ENCODE measurements around the gene PSG6. TPM values are rescaled to one million over a fixed set of nuclear protein-coding genes. Genes with fewer than 3 reads are reported as not detected.
"Not testable (repeated sequence)": the region's sequence is repeated elsewhere in the genome, so short reads cannot be mapped to it uniquely, and the experiment has no call there.

The PSG6 gene
- polyA plus RNA-seq (0.40 to 0.82 TPM (median 0.45 TPM) in 3 replicates), polyA minus RNA-seq (0.32 to 0.73 TPM in 2 of 3 replicates, not detected in the other)
- polyA plus RNA-seq (2011; ENCODE audit: low read depth): 4.7 TPM
- polyA plus RNA-seq (2011; cell fraction: cytosol; rRNA removed): 0.79 and 1.8 TPM in 2 replicates
- polyA plus RNA-seq (2011; cell fraction: nucleus; rRNA removed): 3.3 and 4.0 TPM in 2 replicates
- 0.57 and 26.2 TPM in 2 replicates for polyA plus RNA-seq (2012; ENCODE audit: low replicate concordance)
- not detected for polyA minus RNA-seq (2011; cell fraction: cytosol; rRNA and poly(A)+ RNA removed)
- polyA minus RNA-seq (2011; cell fraction: nucleus; rRNA and poly(A)+ RNA removed): 0.95 and 2.1 TPM in 2 replicates

DNA sequence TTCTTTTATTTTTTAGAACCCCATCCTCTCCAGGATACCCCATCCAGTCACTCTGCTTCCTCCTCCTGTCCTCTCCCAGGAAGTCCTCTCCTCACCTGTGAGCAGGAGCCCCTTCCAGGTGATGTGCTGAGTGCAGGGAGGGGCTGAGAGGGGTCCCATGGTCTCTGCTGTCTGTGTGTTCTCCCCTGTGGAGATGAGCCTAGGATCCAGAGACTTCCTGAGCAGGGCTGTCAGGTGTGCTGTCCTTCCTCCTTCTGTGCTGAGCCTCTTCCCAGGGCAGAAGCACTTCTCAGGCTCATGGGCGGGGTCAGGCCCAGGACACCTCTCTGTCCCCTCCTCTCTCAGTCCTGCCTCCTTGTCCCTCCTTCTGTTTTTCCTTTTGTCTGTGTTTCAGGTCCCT is at the start of gene PSG6:
PSG6 (minus strand) TSS at position 261 of the 400 bp plus-strand sequence; CDS start at position 159, 102 bp downstream.
- FAIRE-seq; H3K27me3 ChIP-seq (ENCODE audit: control insufficient read depth, extremely low read depth, insufficient read depth, low read length); DNase-seq (ENCODE audit: low read depth, low spot score); dilution Hi-C loops (cut with MboI; ENCODE audit: extremely low pct_ligation_motif_present, low sequenced_read_pairs); H3K9me3 ChIP-seq (ENCODE audit: control insufficient read depth, low read depth, low read length); H4K20me1 ChIP-seq (ENCODE audit: control insufficient read depth, extremely low read depth, insufficient read depth, low read length); H3K9ac ChIP-seq (ENCODE audit: control insufficient read depth, extremely low read depth, insufficient read depth, low read length); H3K4me2 ChIP-seq (ENCODE audit: control insufficient read depth, extremely low read depth, insufficient read depth, low read depth, low read length); H3K79me2 ChIP-seq (ENCODE audit: control insufficient read depth, insufficient read depth, low read length); H3K27ac ChIP-seq (ENCODE audit: control insufficient read depth, insufficient read depth, low read length); H3K9me1 ChIP-seq (ENCODE audit: control insufficient read depth, extremely low read depth, insufficient read depth, low read length); H3K4me1 ChIP-seq (ENCODE audit: control insufficient read depth, extremely low read depth, insufficient read depth, low read length); H2AFZ ChIP-seq (ENCODE audit: control insufficient read depth, low read length); H3K4me3 ChIP-seq (ENCODE audit: control insufficient read depth in 2 of 3, extremely low read depth in 1 of 3, insufficient read depth in 2 of 3, low read depth in 1 of 3, low read length in 3 of 3); H3K36me3 ChIP-seq (ENCODE audit: control insufficient read depth in 2 of 2, extremely low read depth in 1 of 2, insufficient read depth in 2 of 2, low read length in 2 of 2): not testable (repeated sequence)

DNA sequence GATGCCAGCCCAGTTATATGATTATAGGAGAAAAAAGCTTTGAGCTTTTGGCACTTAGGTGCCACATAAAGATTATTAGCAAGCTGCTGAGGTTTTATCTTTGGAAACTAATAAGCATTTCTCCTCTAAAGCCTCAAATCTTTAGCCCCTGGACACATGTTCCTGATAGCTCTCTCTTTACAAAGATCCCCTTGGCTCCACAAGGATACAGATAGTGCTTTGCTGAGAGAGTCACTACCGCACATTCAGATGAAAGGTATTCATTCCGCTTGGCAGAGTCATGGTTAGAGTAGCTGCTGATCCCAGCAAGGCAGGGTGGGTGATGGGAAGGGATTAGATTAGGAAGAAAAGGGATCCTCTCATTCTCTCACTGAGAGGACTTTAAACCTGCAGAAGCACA is 47.5 kb upstream of the PSG6 start:
- peak; percentile 90 for FAIRE-seq
- no peak overlapping the region for H2AFZ ChIP-seq (ENCODE audit: control insufficient read depth, low read length)

More for the DNA sequence above, 47.5 kb upstream of the PSG6 start:
- Histone ChIP-seq H3K27me3 (ENCODE audit: control insufficient read depth, extremely low read depth, insufficient read depth, low read length) (no peaks in the 10 kb centered on the region), H3K36me3 (ENCODE audit: control insufficient read depth in 2 of 2, extremely low read depth in 1 of 2, insufficient read depth in 2 of 2, low read length in 2 of 2) (no peaks in the 10 kb centered on the region), H3K4me3 (ENCODE audit: control insufficient read depth in 2 of 3, extremely low read depth in 1 of 3, insufficient read depth in 2 of 3, low read depth in 1 of 3, low read length in 3 of 3) (no peak overlapping the region), H4K20me1 (ENCODE audit: control insufficient read depth, extremely low read depth, insufficient read depth, low read length) (no peaks in the 10 kb centered on the region), H3K4me1 (ENCODE audit: control insufficient read depth, extremely low read depth, insufficient read depth, low read length) (peaks cover 8% of the 10 kb centered on the region), H3K79me2 (ENCODE audit: control insufficient read depth, insufficient read depth, low read length) (no peaks in the 10 kb centered on the region), H3K9ac (ENCODE audit: control insufficient read depth, extremely low read depth, insufficient read depth, low read length) (no peak overlapping the region), H3K9me1 (ENCODE audit: control insufficient read depth, extremely low read depth, insufficient read depth, low read length) (no peaks in the 10 kb centered on the region), H3K9me3 (ENCODE audit: control insufficient read depth, low read depth, low read length) (no peaks in the 10 kb centered on the region), H3K27ac (ENCODE audit: control insufficient read depth, insufficient read depth, low read length) (peak overlapping the region; percentile 37), H3K4me2 (ENCODE audit: control insufficient read depth, extremely low read depth, insufficient read depth, low read depth, low read length) (peak overlapping the region; percentile 8)
- DNase-seq (ENCODE audit: low read depth, low spot score): no peak
- TF ChIP-seq, protein P1, sequence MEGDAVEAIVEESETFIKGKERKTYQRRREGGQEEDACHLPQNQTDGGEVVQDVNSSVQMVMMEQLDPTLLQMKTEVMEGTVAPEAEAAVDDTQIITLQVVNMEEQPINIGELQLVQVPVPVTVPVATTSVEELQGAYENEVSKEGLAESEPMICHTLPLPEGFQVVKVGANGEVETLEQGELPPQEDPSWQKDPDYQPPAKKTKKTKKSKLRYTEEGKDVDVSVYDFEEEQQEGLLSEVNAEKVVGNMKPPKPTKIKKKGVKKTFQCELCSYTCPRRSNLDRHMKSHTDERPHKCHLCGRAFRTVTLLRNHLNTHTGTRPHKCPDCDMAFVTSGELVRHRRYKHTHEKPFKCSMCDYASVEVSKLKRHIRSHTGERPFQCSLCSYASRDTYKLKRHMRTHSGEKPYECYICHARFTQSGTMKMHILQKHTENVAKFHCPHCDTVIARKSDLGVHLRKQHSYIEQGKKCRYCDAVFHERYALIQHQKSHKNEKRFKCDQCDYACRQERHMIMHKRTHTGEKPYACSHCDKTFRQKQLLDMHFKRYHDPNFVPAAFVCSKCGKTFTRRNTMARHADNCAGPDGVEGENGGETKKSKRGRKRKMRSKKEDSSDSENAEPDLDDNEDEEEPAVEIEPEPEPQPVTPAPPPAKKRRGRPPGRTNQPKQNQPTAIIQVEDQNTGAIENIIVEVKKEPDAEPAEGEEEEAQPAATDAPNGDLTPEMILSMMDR (optimal IDR thresholded peaks at IDR 0.05 in 1 of 3, IDR thresholded peaks at IDR 0.05 in 1 of 3, conservative IDR thresholded peaks at IDR 0.05 in 1 of 3; ENCODE audit: extremely low read depth in 1 of 3, insufficient read depth in 2 of 3, low read length in 3 of 3): no peak
- TF ChIP-seq EZH2 (IDR thresholded peaks at IDR 0.05; ENCODE audit: low read length): no peak
- dilution Hi-C loops (cut with MboI; ENCODE audit: extremely low pct_ligation_motif_present, low sequenced_read_pairs): no loop called here
